HG02852 (cell line): ENCODE results near the gene CHAD.

ENCODE experiments used
- ATAC-seq: cut with Tn5 transposase; IDR thresholded peaks from one replicate; pipeline ENCODE4 v1.9.1; 2021; ENCODE audit warnings: mild to moderate bottlenecking, moderate library complexity; ENCODE audit not compliant: unreplicated experiment

Gene CHAD

GRCh38 chr17:50468304-50469207 is at the start of gene CHAD:
Gene CHAD (minus strand): TSS chr17:50468880. CDS start chr17:50468813, 67 bp downstream.
- ATAC-seq: no peak

DNA sequence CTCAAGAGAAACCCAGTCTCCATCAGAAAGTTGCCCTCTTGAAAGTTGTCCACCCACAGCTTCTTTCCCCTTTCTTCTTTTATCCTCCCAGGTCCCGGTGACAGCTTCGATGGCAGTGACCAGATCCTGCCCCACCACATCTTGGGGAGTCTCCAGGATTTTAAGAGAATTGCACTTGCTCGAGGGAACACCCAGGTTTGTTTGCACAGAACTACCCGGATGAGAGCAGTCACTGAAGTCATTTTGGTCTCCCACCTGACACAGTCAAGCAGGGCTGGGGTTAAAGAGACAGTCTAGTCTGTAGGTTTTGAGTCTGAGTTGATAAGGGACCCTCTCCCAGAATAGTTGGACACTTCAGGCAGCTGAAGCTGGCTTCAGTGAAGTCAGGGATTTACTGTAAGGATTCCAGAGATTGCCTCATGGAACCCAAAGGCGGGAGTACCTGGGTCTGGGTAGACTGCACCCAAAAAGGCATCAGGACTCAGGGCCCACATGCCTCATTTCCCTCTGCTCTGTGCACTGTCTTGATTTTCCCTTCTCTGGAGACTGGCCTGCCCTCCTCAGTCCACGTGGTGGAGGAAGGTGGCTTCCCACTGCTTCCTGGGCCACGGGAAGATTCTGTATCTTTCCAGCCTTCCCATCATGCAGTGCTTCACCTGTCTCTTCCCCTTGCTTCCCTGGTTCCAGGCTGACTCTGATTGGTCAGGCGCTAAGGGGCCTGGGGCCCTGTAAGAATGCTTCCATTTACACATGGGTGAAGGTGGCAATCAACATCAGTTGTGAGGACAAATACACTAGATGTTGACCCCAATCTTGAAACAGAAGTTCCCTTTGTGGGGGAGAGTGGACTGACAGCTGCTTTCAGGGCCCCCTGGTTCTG is 49.1 kb upstream of the CHAD start:
- ATAC-seq: no peak

DNA sequence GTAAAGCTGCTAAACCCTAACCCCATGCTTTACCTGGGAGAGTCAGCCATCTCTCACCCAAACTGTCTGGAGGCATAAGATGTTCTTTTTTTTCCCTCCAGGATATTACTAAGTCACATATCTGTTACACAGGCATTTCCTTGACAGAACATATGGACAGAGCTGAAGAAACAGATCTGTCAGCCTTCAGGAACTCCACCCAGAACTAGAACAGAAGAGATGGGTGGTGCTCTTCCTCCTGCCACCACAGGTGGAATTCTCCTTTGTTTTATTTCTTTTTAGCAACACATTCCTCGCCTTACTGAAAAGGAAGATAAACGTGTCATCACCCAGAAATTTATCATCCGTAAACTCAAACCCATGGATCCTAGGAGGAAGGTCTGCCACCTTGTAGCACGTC is 48.3 kb upstream of the CHAD start:
- ATAC-seq: no peak

GRCh38 chr17:50514936-50515702 is 46.4 kb upstream of the CHAD start:
- no peak for ATAC-seq

- ATAC-seq: no peak
These were observed 45.7 kb upstream of the CHAD start for GRCh38 chr17:50514388-50514787.

DNA sequence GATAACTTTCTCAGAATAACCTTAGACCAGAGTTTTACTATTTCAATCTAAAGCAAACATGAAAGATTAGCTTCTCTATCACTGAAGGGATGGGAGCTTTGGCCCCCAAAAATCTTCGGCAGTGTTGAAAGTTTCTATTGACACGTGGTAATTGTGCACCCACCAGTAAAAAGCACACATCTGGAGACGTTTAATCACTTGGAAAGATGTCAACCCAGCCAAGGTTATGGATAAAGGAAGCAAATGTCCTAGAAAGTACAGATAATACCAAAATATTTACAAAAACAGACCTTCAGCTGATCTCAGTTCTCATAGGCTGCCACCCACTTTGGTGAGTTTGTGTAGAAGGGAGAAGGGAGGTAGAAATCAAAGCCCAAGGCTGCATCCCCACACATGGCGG is 44.8 kb upstream of the CHAD start:
- ATAC-seq: no peak

DNA sequence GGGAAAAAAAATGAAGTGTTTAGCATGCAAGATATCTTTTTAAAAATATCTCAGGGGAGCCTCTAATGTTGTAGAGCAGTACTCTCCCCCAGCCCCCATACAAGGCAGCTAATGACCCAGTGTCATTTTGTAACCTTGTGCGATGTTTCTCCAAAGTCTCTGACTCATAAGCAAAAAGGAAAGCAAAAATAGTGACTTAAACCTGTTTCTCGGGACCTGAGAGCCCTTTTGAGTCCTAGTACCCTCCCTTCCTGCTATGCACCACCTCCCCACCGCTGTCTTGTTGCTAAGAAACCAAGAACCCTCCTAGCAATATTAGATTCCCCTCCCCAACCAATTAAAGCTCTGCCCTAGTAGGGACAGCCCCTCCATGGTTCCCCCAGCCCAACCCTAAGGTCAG is 42.4 kb upstream of the CHAD start:
- peak; percentile 75 for ATAC-seq

- ATAC-seq: no peak
These were observed 40.1 kb upstream of the CHAD start for GRCh38 chr17:50508573-50509460.

DNA sequence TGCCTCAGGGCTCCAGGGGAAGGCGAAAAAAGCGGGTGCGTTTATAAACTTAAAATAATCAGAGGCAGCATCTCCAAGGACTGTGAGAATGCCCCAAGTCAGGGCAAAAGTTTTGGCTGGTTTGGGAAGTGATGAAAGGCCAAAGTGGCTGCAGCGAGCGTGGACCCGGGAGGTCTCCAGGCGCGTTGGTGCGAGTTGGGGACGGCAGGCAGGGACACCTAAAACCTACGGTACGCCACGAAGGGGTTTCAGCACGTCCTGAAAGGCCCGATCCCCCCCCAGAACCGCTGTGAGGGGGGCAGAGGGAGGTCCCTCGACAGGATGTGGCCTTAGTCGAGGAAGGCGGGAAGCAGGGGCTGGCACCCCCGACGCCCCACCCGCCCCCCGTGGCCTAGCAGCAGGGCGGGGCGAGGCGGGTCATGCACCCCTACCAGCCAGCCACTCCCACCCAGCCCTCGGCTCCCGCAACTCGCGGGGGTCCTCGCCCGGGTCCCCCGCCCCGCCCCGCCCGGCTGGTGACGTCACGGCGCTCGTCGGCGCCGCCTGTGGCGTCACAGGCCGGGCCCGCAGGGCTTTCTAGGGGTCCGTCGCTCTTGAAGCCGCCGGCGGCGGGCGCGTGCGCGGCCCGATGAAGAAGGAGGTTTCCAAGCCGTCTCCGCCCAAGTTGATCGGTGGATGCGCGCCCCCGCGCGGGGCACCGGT is 39.3 kb upstream of the CHAD start, which contains the start of gene MYCBPAP:
Gene MYCBPAP (plus strand): TSS at position 569 of the 702 bp plus-strand sequence. CDS start 236 bp downstream, outside the sequence.
- ATAC-seq: no peak

DNA sequence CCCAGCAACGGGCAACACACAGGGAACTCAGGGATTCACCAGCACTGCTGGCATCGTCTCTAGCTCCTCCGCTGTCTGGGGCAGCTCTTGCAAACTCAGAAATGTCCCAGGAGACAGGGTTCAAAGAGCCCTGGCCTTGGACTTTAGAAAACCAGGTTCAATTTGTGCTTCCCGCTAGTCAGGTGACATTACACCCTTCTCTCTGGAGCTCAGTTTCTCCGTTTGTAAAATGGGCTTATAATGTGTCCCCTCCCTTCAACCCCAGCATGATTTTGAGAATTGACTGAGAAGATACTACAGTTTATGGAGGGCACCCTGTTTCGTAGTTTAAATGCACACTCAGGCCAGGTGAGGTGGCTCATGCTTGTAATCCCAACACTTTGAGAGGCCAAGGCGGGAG is 37.6 kb upstream of the CHAD start:
- ATAC-seq: no peak

DNA sequence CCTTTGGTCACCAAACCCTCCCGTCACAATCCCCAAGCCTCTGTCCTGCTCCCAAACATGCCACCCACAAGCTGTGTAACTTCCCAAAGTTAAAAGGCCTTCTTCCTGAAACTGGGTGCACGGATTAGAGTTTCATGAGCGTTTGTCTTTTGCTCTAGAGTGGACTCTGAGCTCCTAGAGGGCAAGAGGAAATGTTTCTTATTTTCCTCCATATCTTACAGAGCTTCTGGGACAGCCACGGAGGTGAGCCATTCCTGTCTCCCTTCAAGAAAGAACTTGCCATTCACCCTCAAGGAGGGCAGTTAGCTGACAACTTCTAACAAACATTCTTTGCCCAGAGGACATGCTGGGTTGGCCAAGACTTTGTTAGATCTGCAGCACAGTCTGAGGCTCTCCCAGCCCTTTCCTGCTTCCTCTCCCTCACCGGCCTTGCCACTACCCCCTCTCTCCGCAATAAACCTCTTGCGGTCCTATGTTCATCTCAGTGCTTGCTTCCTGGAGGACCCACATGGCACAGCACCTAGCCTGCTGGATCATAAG is 37.0 kb upstream of the CHAD start:
- no peak for ATAC-seq

DNA sequence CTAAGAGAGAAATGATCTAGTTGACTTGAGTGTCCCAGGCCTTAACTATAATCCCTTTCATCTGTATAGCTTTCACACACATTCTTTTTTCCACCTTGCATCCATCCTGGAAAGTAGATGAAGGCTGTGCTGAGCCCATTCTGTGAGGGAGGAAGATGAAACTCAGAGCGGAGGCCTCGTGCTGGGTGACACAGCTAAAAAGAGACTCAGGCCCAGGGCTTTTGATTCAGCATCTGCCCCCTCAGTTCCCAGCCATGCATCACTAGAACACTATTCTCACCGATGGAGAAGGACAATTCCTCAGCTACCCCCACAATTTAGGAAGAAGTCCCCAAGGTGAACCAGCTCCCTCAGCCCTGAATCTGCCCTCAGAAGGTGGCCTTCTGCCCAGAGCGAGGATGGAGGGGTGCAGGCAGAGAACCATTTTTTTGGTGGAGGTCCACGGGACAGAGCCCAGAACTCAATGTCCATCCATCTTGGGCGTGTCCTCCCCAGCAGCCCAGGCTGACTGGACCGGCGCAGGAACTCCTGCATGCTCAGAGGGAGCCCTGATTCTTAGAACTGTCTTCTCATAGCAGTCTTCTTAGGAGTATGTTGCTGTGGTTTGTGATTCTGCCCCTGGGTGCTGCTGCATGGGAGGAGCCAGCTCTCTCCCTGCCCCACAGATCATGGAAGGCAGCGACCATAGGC is 33.8 kb upstream of the CHAD start:
- ATAC-seq: no peak

GRCh38 chr17:50501054-50501453 is 32.4 kb upstream of the CHAD start:
- no peak for ATAC-seq

DNA sequence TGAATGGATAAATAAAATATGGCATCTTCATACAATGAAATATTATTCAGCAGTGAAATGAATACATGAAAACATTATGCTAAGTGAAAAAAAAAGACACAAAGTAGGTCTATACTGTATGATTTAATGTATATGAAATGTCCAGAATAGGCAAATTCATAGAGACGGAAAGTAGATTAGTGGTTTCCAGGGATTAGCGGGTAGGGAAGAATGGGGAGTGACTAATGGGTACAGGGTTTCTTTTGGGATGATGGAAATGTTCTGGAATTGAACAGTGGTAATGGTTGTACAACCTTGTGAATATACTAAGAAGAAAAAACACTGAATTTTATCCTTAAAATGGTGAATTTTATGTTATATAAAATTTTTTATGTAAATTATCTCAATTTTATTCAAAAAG is 31.0 kb upstream of the CHAD start:
- no peak for ATAC-seq

GRCh38 chr17:50499270-50499669 is 30.6 kb upstream of the CHAD start:
- ATAC-seq: no peak

GRCh38 chr17:50498021-50498874 is 29.6 kb upstream of the CHAD start:
- ATAC-seq: no peak

- ATAC-seq: no peak
These were observed 27.2 kb upstream of the CHAD start for GRCh38 chr17:50495918-50496317.
